B cell (primary cell): ENCODE results near the gene LSG1. TPM values are rescaled to one million over a fixed set of nuclear protein-coding genes. Genes with fewer than 3 reads are reported as not detected.
A peak's percentile ranks its signal among the peaks of the same experiment; 100 is the strongest.
"Not testable (repeated sequence)": the region's sequence is repeated elsewhere in the genome, so short reads cannot be mapped to it uniquely, and the experiment has no call there.

ENCODE experiments used
- ATAC-seq: fragments of 200-7000 bp; cut with Tn5 transposase; one replicate; pipeline ENCODE4 v1.10.0; 2021; ENCODE audit warnings: low read depth, mild to moderate bottlenecking, moderate number of reproducible peaks, moderate library complexity
- CTCF ChIA-PET: fragments of 350-600 bp; sonication (Branson Sonifier 250); formaldehyde crosslinking; loops from one replicate; lab custom pipeline; 2021; ENCODE audit warnings: antibody characterized with exemption, inconsistent platforms; lab: Charles Lee
- POLR2A ChIA-PET: fragments of 350-600 bp; sonication (Branson Sonifier 250); formaldehyde crosslinking; loops from one replicate; lab custom pipeline; 2021; ENCODE audit warnings: antibody characterized with exemption; lab: Charles Lee
- DNase-seq: peaks from one replicate; pipeline ENCODE4 v3.0.0; 2013
- H2AFZ ChIP-seq: 2 replicates; pipeline ENCODE4 v1.6.1; 2012; ENCODE audit warnings: mild to moderate bottlenecking, low read depth, low read length; ENCODE audit not compliant: insufficient read depth, poor library complexity, severe bottlenecking
- H3K27ac ChIP-seq, 2 donors: 1 replicate in 1 of 2; 2 replicates in 1 of 2; pipeline ENCODE4 v1.5.1; 2012 to 2013; ENCODE audit warnings: low read length in 2 of 2, mild to moderate bottlenecking in 2 of 2, moderate library complexity in 1 of 2
- H3K27me3 ChIP-seq, 4 experiments: fragments of 200-600 bp in 1 of 4; sonication (generic) in 1 of 4; replicated peaks in 1 of 4; 1 replicate in 2 of 4; 2 replicates in 2 of 4; pipeline versions ENCODE4 v1.6.1 to v1.7.0; 2013 to 2016; ENCODE audit warnings: low read length in 3 of 4, mild to moderate bottlenecking in 2 of 4, mixed read lengths in 1 of 4, moderate library complexity in 1 of 4; ENCODE audit not compliant: insufficient read depth in 4 of 4, control insufficient read depth in 3 of 4; ENCODE audit errors: control extremely low read depth in 1 of 4
- H3K36me3 ChIP-seq, 2 experiments: replicated peaks in 1 of 2; 1 replicate in 1 of 2; 2 replicates in 1 of 2; pipeline versions ENCODE4 v1.6.1 to v1.7.1; 2013; ENCODE audit warnings: low read length in 1 of 2; ENCODE audit not compliant: insufficient read depth in 2 of 2, control insufficient read depth in 1 of 2; ENCODE audit errors: control extremely low read depth in 1 of 2, extremely low read depth in 1 of 2
- H3K4me1 ChIP-seq, 2 donors: fragments of 200-600 bp in 1 of 2; sonication (generic) in 1 of 2; 1 replicate in 1 of 2; 2 replicates in 1 of 2; pipeline versions ENCODE4 v1.5.1 to v1.6.1; 2013 to 2017; ENCODE audit warnings: low read length in 2 of 2; ENCODE audit not compliant: control insufficient read depth in 2 of 2, insufficient read depth in 2 of 2
- H3K4me2 ChIP-seq: replicated peaks from 2 replicates; pipeline ENCODE3; 2012; ENCODE audit warnings: mild to moderate bottlenecking, low read depth, low read length; ENCODE audit not compliant: poor library complexity, severe bottlenecking
- H3K4me3 ChIP-seq, 5 experiments: fragments of 200-600 bp in 1 of 5; sonication (generic) in 1 of 5; 1 replicate in 3 of 5; 2 replicates in 2 of 5; pipeline versions ENCODE4 v1.5.1 to v1.7.0; 2011 to 2016; ENCODE audit warnings: low read length in 4 of 5, mild to moderate bottlenecking in 4 of 5, low read depth in 2 of 5, control low read depth in 1 of 5, moderate library complexity in 1 of 5; ENCODE audit not compliant: insufficient read depth in 1 of 5; ENCODE audit errors: control extremely low read depth in 1 of 5, extremely low read depth in 1 of 5
- H3K79me2 ChIP-seq: fragments of 200-600 bp; sonication (generic); one replicate; pipeline ENCODE4 v1.6.0; 2016; ENCODE audit warnings: low read length; ENCODE audit not compliant: control insufficient read depth, insufficient read depth
- H3K9ac ChIP-seq: fragments of 200-600 bp; sonication (generic); 2 replicates; pipeline ENCODE4 v1.6.1; 2017; ENCODE audit warnings: mild to moderate bottlenecking, low read length, moderate library complexity
- H3K9me3 ChIP-seq, 3 donors: one replicate each; pipeline versions ENCODE4 v1.6.1 to v1.7.1; 2013; ENCODE audit warnings: low read length in 2 of 3; ENCODE audit not compliant: control insufficient read depth in 2 of 3, insufficient read depth in 1 of 3; ENCODE audit errors: control extremely low read depth in 1 of 3
- H4K20me1 ChIP-seq: 2 replicates; pipeline ENCODE4 v1.6.0; 2012; ENCODE audit warnings: mild to moderate bottlenecking, low read length; ENCODE audit not compliant: insufficient read depth, control insufficient read depth, poor library complexity, severe bottlenecking
- H3K27ac Mint-ChIP-seq: one replicate; pipeline ENCODE4 v1.8.0; 2021; ENCODE audit warnings: mixed read lengths
- H3K27me3 Mint-ChIP-seq: one replicate; pipeline ENCODE4 v1.8.0; 2021; ENCODE audit warnings: mixed read lengths
- H3K4me1 Mint-ChIP-seq: one replicate; pipeline ENCODE4 v1.8.0; 2021; ENCODE audit warnings: mixed read lengths
- H3K4me3 Mint-ChIP-seq: one replicate; pipeline ENCODE4 v1.8.0; 2021; ENCODE audit warnings: mixed read lengths
- H3K9me3 Mint-ChIP-seq: one replicate; pipeline ENCODE4 v1.8.0; 2022; ENCODE audit warnings: mixed read lengths; ENCODE audit not compliant: insufficient read depth
- EZH2 ChIP-seq: IDR thresholded peaks from 2 replicates; pipeline ENCODE4 v1.6.1; 2012; ENCODE audit warnings: borderline replicate concordance, low read depth, mild to moderate bottlenecking, moderate library complexity, low read length; ENCODE audit not compliant: insufficient read depth, poor library complexity, severe bottlenecking
- WGBS: methylation state at CpG from one replicate; pipeline ENCODE4 v1.1.5; 2013; ENCODE audit warnings: missing lambda C conversion rate; ENCODE audit not compliant: insufficient coverage; 5-methylcytosine and 5-hydroxymethylcytosine counted together
- intact Hi-C: fragments of 100-400 bp; cut with micrococcal nuclease; formaldehyde crosslinking; loops from one replicate; pipeline ENCODE4 v1.10.0; 2022
- polyA plus RNA-seq: library from polyadenylated mRNA; depleted of rRNA; stranded (reverse); fragments of >200 nt; gene quantifications from 2 replicates; pipeline ENCODE4 v1.2.3, GENCODE V29; 2012
- total RNA-seq, 2 donors: library from RNA; stranded (reverse); fragments of 120-200 nt in 1 of 2; gene quantifications; 1 replicate in 1 of 2; 2 replicates in 1 of 2; pipeline versions ENCODE4 v1.2.3 to v1.2.4, GENCODE V29; 2013 to 2022
- TF ChIP-seq, protein P1 (sequence below): fragments of 200-600 bp; IDR thresholded peaks from one replicate; pipeline ENCODE4 v1.8.0; 2022; ENCODE audit warnings: antibody characterized with exemption, mild to moderate bottlenecking

The LSG1 gene
- total and polyA plus RNA-seq, 2 donors (not counting 1 experiment from before 2014, with no cell fraction given): 29.4 to 54.6 TPM

DNA sequence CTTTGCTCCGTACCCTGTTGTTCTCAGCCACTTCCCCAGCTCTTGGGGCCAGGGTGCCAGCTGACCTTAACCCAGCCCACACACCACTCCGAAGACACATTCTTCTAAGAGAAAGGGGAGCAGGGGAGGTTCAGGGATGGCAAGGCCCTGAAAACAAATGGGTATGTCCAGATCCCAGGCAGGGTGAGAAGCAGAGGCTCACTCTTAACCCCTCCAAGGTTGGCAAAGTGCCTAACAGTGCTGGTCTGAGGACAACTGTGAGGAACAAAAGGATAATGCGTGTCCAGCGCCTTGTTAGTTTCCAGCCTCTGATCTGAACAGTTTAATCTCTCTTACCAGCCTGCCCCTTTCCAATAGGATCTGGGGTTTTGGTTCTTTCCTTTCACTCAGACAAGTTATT is 40.3 kb downstream of the LSG1 start:
- Histone ChIP-seq H3K27me3 (no peaks in the 10 kb centered on the region), H2AFZ (no peak overlapping the region), H3K4me3 (no peak overlapping the region), H3K9ac (no peak overlapping the region), H3K9me3 (peaks cover 0 to 15% (median 0%) of the 10 kb centered on the region in 3 donors), H3K4me2 (no peak overlapping the region), H3K79me2 (no peaks in the 10 kb centered on the region), H4K20me1 (no peaks in the 10 kb centered on the region), H3K36me3 (no peaks in the 10 kb centered on the region), H3K27ac (no peak overlapping the region), H3K4me1 (peaks cover 4 to 5% of the 10 kb centered on the region in 2 donors)
- intact Hi-C loops: loop anchor here (2.0 kb wide), 2 partner anchors 47 to 145 kb away; partner anchors contain the start of gene ATP13A3
- DNase-seq (no peak), ATAC-seq (no peak)
- Mint-ChIP-seq H3K9me3 (no peaks in the 10 kb centered on the region), H3K27me3 (no peaks in the 10 kb centered on the region), H3K4me1 (peaks cover 9% of the 10 kb centered on the region), H3K27ac (no peak overlapping the region), H3K4me3 (peak overlapping the region; percentile 86)
- 92% methylated on average over 2 of the region's 4 CpGs for WGBS
- ChIA-PET CTCF (no interaction called here), POLR2A (no interaction called here)
- TF ChIP-seq, protein P1, sequence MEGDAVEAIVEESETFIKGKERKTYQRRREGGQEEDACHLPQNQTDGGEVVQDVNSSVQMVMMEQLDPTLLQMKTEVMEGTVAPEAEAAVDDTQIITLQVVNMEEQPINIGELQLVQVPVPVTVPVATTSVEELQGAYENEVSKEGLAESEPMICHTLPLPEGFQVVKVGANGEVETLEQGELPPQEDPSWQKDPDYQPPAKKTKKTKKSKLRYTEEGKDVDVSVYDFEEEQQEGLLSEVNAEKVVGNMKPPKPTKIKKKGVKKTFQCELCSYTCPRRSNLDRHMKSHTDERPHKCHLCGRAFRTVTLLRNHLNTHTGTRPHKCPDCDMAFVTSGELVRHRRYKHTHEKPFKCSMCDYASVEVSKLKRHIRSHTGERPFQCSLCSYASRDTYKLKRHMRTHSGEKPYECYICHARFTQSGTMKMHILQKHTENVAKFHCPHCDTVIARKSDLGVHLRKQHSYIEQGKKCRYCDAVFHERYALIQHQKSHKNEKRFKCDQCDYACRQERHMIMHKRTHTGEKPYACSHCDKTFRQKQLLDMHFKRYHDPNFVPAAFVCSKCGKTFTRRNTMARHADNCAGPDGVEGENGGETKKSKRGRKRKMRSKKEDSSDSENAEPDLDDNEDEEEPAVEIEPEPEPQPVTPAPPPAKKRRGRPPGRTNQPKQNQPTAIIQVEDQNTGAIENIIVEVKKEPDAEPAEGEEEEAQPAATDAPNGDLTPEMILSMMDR: no peak
- no peak for TF ChIP-seq EZH2

DNA sequence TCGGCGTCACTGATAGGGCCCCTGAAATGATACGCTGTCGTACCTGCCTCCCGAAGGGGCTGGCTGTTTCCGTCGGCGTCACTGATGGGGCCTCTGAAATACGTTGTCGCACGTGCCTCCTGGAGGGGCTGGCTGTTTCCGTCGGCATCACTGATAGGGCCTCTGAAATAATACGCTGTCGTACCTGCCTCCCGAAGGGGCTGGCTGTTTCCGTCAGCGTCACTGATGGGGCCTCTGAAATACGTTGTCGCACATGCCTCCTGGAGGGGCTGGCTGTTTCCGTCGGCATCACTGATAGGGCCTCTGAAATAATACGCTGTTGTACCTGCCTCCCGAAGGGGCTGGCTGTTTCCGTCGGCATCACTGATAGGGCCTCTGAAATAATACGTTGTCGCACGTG is 41.3 kb downstream of the LSG1 start:
- POLR2A ChIA-PET, H3K27me3 Mint-ChIP-seq, H3K4me2 ChIP-seq, H3K27me3 ChIP-seq, H3K27ac ChIP-seq, H3K9me3 Mint-ChIP-seq, H3K4me1 ChIP-seq, H3K79me2 ChIP-seq, ATAC-seq, H3K36me3 ChIP-seq, H2AFZ ChIP-seq, CTCF ChIA-PET, H3K4me3 Mint-ChIP-seq, H4K20me1 ChIP-seq, H3K27ac Mint-ChIP-seq, intact Hi-C loops, H3K4me1 Mint-ChIP-seq, H3K4me3 ChIP-seq, DNase-seq, H3K9ac ChIP-seq: not testable (repeated sequence)
- peaks cover 0 to 15% (median 0%) of the 10 kb centered on the region in 3 donors for H3K9me3 ChIP-seq
- 97% methylated on average over 27 of the region's 29 CpGs for WGBS
